ENCODE results near the gene ATP1A3. TPM values are rescaled to one million over a fixed set of nuclear protein-coding genes. Genes with fewer than 3 reads are reported as not detected.

ATP1A3 gene
- total and polyA plus RNA-seq, 4 experiments from 2014 or later = 0.89 to 3.5 (median 1.8) TPM

- Histone ChIP-seq H3K9me3 (ENCODE audit: control insufficient read depth in 1 of 2, low read length in 2 of 2) (no peaks in the 10 kb centered on the region), H3K4me1 (ENCODE audit: insufficient read depth, low read length) (no peaks in the 10 kb centered on the region), H3K27ac (ENCODE audit: low read depth, low read length) (no peak overlapping the region), H3K4me3 (ENCODE audit: low read length in 2 of 2) (no peak overlapping the region), H3K36me3 (ENCODE audit: insufficient read depth, low read length) (no peaks in the 10 kb centered on the region), H3K27me3 (ENCODE audit: insufficient read depth, low read length) (no peaks in the 10 kb centered on the region)
- Mint-ChIP-seq H3K36me3 (peaks cover 0 to 4% of the 10 kb centered on the region in 2 donors), H3K4me3 (no peak overlapping the region), H3K4me1 (no peaks in the 10 kb centered on the region), H3K27ac (no peak overlapping the region), H3K9me3 (no peaks in the 10 kb centered on the region), H3K27me3 (no peaks in the 10 kb centered on the region)
- no peak for DNase-seq
- CTCF ChIA-PET (ENCODE audit: partially characterized antibody) = no interaction called here
- intact Hi-C loops (cut with micrococcal nuclease) = no loop called here
- POLR2A ChIA-PET (ENCODE audit: partially characterized antibody) = no interaction called here
Observed at GRCh38 chr19:41981724-41982123, 12.3 kb downstream of the ATP1A3 start.

GRCh38 chr19:41978470-41978869, 15.6 kb downstream of the ATP1A3 start:
- no peaks in the 10 kb centered on the region for H3K9me3 ChIP-seq (ENCODE audit: control insufficient read depth in 1 of 2, low read length in 2 of 2)
- Mint-ChIP-seq H3K4me3 (no peak overlapping the region), H3K4me1 (no peaks in the 10 kb centered on the region), H3K27ac (no peak overlapping the region), H3K9me3 (no peaks in the 10 kb centered on the region), H3K27me3 (no peaks in the 10 kb centered on the region), H3K36me3 (peaks cover 0 to 4% of the 10 kb centered on the region in 2 donors)
- ChIA-PET POLR2A (ENCODE audit: partially characterized antibody) (no interaction called here), CTCF (ENCODE audit: partially characterized antibody) (no interaction called here)
- H3K4me1 ChIP-seq (ENCODE audit: insufficient read depth, low read length) = no peaks in the 10 kb centered on the region
- H3K27me3 ChIP-seq (ENCODE audit: insufficient read depth, low read length) = no peaks in the 10 kb centered on the region
- H3K36me3 ChIP-seq (ENCODE audit: insufficient read depth, low read length) = no peaks in the 10 kb centered on the region
- no peak overlapping the region for H3K27ac ChIP-seq (ENCODE audit: low read depth, low read length)
- H3K4me3 ChIP-seq (ENCODE audit: low read length in 2 of 2) = no peak overlapping the region
- DNase-seq = no peak
- intact Hi-C loops (cut with micrococcal nuclease) = no loop called here

- H3K27me3 Mint-ChIP-seq = no peaks in the 10 kb centered on the region
- CTCF ChIA-PET (ENCODE audit: partially characterized antibody) = no interaction called here
Observed at GRCh38 chr19:41977916-41978315, 16.1 kb downstream of the ATP1A3 start.

GRCh38 chr19:41974652-41975051, 19.4 kb downstream of the ATP1A3 start:
- intact Hi-C loops (cut with micrococcal nuclease) = no loop called here
- H3K27me3 Mint-ChIP-seq = no peaks in the 10 kb centered on the region
- POLR2A ChIA-PET (ENCODE audit: partially characterized antibody) = no interaction called here

More at GRCh38 chr19:41977916-41978315, 16.1 kb downstream of the ATP1A3 start:
- Mint-ChIP-seq H3K9me3 (no peaks in the 10 kb centered on the region), H3K27ac (no peak overlapping the region), H3K36me3 (peaks cover 0 to 4% of the 10 kb centered on the region in 2 donors), H3K4me3 (no peak overlapping the region), H3K4me1 (no peaks in the 10 kb centered on the region)
- Histone ChIP-seq H3K4me3 (ENCODE audit: low read length in 2 of 2) (no peak overlapping the region), H3K9me3 (ENCODE audit: control insufficient read depth in 1 of 2, low read length in 2 of 2) (no peaks in the 10 kb centered on the region), H3K27ac (ENCODE audit: low read depth, low read length) (no peak overlapping the region), H3K4me1 (ENCODE audit: insufficient read depth, low read length) (no peaks in the 10 kb centered on the region), H3K36me3 (ENCODE audit: insufficient read depth, low read length) (no peaks in the 10 kb centered on the region), H3K27me3 (ENCODE audit: insufficient read depth, low read length) (no peaks in the 10 kb centered on the region)
- POLR2A ChIA-PET (ENCODE audit: partially characterized antibody) = no interaction called here
- no peak for DNase-seq
- intact Hi-C loops (cut with micrococcal nuclease) = no loop called here

GRCh38 chr19:41971363-41971762, 22.7 kb downstream of the ATP1A3 start:
- H3K9me3 Mint-ChIP-seq = peaks cover 0 to 2% (median 0%) of the 10 kb centered on the region in 8 donors
- POLR2A ChIA-PET (ENCODE audit: partially characterized antibody) = no interaction called here

More at GRCh38 chr19:41974652-41975051, 19.4 kb downstream of the ATP1A3 start:
- no peaks in the 10 kb centered on the region for H3K9me3 Mint-ChIP-seq
- H3K9me3 ChIP-seq (ENCODE audit: control insufficient read depth in 1 of 2, low read length in 2 of 2) = no peaks in the 10 kb centered on the region
- no peak for DNase-seq
- no peaks in the 10 kb centered on the region for H3K36me3 ChIP-seq (ENCODE audit: insufficient read depth, low read length)
- H3K27ac Mint-ChIP-seq = no peak overlapping the region
- H3K27ac ChIP-seq (ENCODE audit: low read depth, low read length) = no peak overlapping the region
- H3K4me1 ChIP-seq (ENCODE audit: insufficient read depth, low read length) = no peaks in the 10 kb centered on the region
- H3K4me3 Mint-ChIP-seq = no peak overlapping the region
- H3K36me3 Mint-ChIP-seq = peaks cover 0 to 4% of the 10 kb centered on the region in 2 donors
- CTCF ChIA-PET (ENCODE audit: partially characterized antibody) = no interaction called here
- H3K4me3 ChIP-seq (ENCODE audit: low read length in 2 of 2) = no peak overlapping the region
- no peaks in the 10 kb centered on the region for H3K4me1 Mint-ChIP-seq
- no peaks in the 10 kb centered on the region for H3K27me3 ChIP-seq (ENCODE audit: insufficient read depth, low read length)

GRCh38 chr19:41969772-41970458, 24.1 kb downstream of the ATP1A3 start:
- intact Hi-C loops (cut with micrococcal nuclease) = no loop called here
- ChIA-PET CTCF (ENCODE audit: partially characterized antibody) (no interaction called here), POLR2A (ENCODE audit: partially characterized antibody) (no interaction called here)
- Histone ChIP-seq H3K36me3 (ENCODE audit: insufficient read depth, low read length) (no peaks in the 10 kb centered on the region), H3K4me1 (ENCODE audit: insufficient read depth, low read length) (no peaks in the 10 kb centered on the region), H3K9me3 (ENCODE audit: control insufficient read depth in 1 of 2, low read length in 2 of 2) (no peaks in the 10 kb centered on the region), H3K4me3 (ENCODE audit: low read length in 2 of 2) (no peak overlapping the region), H3K27me3 (ENCODE audit: insufficient read depth, low read length) (no peaks in the 10 kb centered on the region), H3K27ac (ENCODE audit: low read depth, low read length) (no peak overlapping the region)
- H3K27me3 Mint-ChIP-seq = no peaks in the 10 kb centered on the region
- peaks cover 0 to 2% (median 0%) of the 10 kb centered on the region in 8 donors for H3K9me3 Mint-ChIP-seq
- no peaks in the 10 kb centered on the region for H3K36me3 Mint-ChIP-seq
- no peak overlapping the region for H3K27ac Mint-ChIP-seq
- no peaks in the 10 kb centered on the region for H3K4me1 Mint-ChIP-seq
- no peak overlapping the region for H3K4me3 Mint-ChIP-seq
- DNase-seq = no peak

More at GRCh38 chr19:41971363-41971762, 22.7 kb downstream of the ATP1A3 start:
- Mint-ChIP-seq H3K4me1 (no peaks in the 10 kb centered on the region), H3K4me3 (no peak overlapping the region), H3K27me3 (no peaks in the 10 kb centered on the region), H3K36me3 (no peaks in the 10 kb centered on the region), H3K27ac (no peak overlapping the region)
- no peaks in the 10 kb centered on the region for H3K9me3 ChIP-seq (ENCODE audit: control insufficient read depth in 1 of 2, low read length in 2 of 2)
- CTCF ChIA-PET (ENCODE audit: partially characterized antibody) = no interaction called here
- no peaks in the 10 kb centered on the region for H3K36me3 ChIP-seq (ENCODE audit: insufficient read depth, low read length)
- H3K27me3 ChIP-seq (ENCODE audit: insufficient read depth, low read length) = no peaks in the 10 kb centered on the region
- no peak for DNase-seq
- intact Hi-C loops (cut with micrococcal nuclease) = no loop called here
- no peak overlapping the region for H3K27ac ChIP-seq (ENCODE audit: low read depth, low read length)
- no peak overlapping the region for H3K4me3 ChIP-seq (ENCODE audit: low read length in 2 of 2)
- no peaks in the 10 kb centered on the region for H3K4me1 ChIP-seq (ENCODE audit: insufficient read depth, low read length)

- Mint-ChIP-seq H3K4me3 (no peak overlapping the region), H3K27ac (no peak overlapping the region), H3K9me3 (peaks cover 0 to 2% (median 0%) of the 10 kb centered on the region in 8 donors), H3K4me1 (no peaks in the 10 kb centered on the region), H3K36me3 (no peaks in the 10 kb centered on the region), H3K27me3 (no peaks in the 10 kb centered on the region)
- Histone ChIP-seq H3K27me3 (ENCODE audit: insufficient read depth, low read length) (no peaks in the 10 kb centered on the region), H3K9me3 (ENCODE audit: control insufficient read depth in 1 of 2, low read length in 2 of 2) (no peaks in the 10 kb centered on the region), H3K27ac (ENCODE audit: low read depth, low read length) (no peak overlapping the region), H3K4me1 (ENCODE audit: insufficient read depth, low read length) (no peaks in the 10 kb centered on the region), H3K36me3 (ENCODE audit: insufficient read depth, low read length) (no peaks in the 10 kb centered on the region), H3K4me3 (ENCODE audit: low read length in 2 of 2) (no peak overlapping the region)
- POLR2A ChIA-PET (ENCODE audit: partially characterized antibody) = no interaction called here
- CTCF ChIA-PET (ENCODE audit: partially characterized antibody) = no interaction called here
- intact Hi-C loops (cut with micrococcal nuclease) = no loop called here
- no peak for DNase-seq
Observed at GRCh38 chr19:41968751-41969595, 25.1 kb downstream of the ATP1A3 start.
